ENCODE results near the gene GPC5.
"Not testable (repeated sequence)": the region's sequence is repeated elsewhere in the genome, so short reads cannot be mapped to it uniquely, and the experiment has no call there.

The GPC5 gene

DNA sequence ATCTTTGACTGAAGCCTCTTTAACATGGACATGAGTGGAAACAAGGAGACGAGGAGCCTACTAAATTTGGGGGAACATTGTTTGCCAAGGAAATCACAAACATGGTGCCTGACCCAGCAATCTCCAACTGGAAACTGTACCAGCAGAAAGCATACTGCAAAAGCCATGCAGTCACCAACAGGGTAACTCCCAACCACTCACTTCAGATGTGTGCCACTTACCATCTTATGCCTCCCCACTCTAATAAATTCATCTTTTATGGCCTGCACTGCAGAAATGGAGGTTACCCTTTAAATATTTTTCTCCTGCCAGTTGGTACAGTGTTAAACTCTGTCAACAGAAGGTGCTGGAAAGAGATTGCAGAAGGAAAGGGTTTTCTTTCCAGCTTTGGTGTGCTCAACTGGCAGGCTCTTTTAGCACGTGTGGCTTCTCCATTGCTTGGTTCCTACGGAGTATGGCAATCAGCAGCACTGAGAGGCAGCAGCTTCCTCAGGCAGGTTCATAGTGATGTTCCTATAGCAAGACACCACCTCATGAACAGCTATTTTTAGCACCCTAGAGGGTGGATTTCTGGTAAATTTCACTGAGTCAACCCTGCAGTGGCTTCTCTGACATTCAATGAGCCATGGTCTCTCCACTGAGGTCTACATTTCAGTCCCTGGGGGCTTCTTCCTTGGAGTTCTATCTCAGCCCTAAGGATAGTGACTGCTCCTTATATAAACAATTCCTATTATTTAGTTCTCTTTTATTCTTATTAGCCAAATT is 29.6 kb upstream of the GPC5 start:
- DNase-seq (ENCODE audit: low read depth in 2 of 2), result no peak

DNA sequence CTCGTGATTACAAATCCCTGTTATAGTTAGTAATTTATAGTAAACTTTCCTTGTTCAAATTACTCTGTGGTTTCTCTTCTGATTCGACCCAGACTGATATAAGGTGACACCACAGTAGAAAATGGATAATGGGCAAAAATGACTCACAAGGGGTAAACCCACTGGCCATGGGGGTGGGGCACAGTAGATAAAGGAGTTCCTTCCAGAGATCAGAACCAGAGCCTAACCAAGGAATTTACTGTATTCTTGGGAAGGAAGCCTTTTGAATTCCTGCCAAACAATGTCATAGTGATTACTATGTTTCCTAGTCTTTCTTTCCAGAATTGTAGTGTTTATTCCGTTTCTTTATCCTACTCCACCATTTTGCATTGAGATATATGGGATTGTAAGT is 29.0 kb upstream of the GPC5 start:
- no peak for DNase-seq (ENCODE audit: low read depth in 2 of 2)

DNA sequence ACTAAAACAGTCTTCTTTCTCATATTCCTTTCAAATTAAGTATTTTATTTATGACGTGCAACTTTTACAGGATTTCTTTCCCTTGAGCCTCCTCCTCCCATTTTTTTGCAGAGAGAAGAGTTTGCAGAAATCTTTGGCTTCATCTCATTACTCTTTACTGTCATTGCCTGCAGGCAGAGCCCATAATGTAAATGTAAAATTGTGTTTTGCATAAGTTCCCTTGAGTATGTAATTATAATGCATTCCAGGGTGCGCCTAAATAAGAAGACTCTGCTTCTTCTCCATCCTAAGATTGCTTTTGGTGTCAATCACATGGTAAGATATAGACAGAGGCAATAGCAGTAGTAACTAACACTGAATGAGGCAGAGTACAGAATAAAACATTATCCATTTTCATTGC is 27.9 kb upstream of the GPC5 start:
- DNase-seq (ENCODE audit: low read depth in 2 of 2), result no peak

DNA sequence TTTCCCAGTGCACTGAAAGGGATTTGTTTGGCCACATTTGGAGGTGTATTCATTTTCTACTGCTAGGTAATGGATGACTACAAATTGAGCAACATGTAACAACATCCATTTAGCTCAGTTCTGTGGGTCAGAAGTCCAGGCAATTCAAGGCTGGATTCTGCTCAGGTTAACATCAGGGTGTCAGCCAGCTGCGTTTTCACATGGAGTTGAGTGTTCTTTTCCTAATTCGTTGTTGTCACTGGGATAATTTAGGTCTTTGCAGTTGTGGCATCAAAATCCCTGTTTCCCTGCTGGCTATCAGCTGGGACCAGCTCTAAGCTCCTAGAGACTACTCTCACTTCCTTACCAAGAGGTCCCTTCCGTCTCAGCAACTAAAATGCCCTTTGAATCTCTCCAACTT is 25.5 kb upstream of the GPC5 start:
- DNase-seq (ENCODE audit: low read depth in 2 of 2), result no peak

DNA sequence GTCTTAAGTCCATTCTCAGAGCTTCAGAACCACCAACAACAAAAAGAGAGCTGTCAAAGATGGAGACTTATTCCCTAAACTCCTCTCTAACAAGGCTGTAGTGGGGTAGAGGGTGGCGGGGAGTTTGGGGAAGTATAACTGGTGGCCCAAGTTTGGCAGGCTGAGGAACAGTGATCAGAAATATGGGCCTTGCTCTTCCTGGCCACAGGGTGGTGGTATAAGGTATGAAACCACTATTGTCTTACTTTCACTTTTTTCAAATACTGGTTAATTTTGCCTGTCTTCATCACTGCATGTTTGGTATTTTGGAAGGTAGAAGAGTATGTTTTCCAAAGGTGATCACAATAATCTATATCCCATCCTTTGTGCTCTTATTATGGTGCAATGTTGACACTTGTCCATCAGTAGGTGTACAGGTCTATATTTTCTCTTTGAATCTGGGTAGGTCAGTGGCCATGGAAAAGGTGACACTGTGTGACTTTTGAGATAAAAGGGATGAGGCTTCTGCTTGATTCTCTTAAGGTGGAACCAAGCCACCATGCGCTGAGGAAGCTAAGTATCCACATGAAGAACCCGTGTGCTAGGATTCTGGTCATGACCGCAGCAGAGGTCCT is 23.2 kb upstream of the GPC5 start:
- DNase-seq (ENCODE audit: low read depth in 2 of 2), result no peak

DNA sequence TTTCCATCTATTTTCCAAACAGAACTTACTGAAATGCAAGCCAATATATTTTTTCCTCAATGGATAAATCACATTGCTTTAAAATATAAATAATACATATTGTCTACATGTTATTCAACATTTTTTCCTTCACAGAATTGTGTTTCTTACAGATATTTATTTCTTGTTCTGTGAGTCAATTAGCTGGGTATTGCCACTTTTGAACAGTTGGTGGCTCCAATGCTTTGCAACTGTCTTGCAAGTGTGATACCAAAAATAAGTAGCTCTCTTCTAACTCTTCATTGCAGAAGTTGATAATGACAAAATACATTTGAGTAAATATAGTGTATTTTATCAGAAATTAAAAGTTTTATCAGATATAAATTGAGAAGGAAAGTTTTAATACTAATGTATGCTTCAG is 17.1 kb upstream of the GPC5 start:
- DNase-seq (ENCODE audit: low read depth in 2 of 2), result no peak

DNA sequence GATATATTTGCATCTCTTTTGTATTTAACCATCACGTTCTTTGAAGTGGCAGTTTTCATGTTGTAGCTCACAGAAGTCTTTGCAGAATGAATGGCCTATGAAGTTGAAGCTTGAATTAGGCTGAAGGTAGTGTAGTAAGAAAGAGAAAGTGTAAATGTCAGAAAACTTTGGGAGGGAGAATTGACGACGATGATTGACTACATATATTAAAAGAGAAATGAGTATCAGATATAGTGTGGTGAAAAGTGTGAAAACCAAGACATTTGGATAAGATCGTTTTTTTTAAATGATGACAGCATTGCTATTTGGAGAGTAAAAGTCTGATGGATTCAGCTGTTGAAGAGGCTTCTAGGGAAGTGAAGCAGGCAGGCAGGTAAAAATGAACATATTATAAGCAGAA is 14.6 kb upstream of the GPC5 start:
- DNase-seq (ENCODE audit: low read depth in 2 of 2), result no peak

DNA sequence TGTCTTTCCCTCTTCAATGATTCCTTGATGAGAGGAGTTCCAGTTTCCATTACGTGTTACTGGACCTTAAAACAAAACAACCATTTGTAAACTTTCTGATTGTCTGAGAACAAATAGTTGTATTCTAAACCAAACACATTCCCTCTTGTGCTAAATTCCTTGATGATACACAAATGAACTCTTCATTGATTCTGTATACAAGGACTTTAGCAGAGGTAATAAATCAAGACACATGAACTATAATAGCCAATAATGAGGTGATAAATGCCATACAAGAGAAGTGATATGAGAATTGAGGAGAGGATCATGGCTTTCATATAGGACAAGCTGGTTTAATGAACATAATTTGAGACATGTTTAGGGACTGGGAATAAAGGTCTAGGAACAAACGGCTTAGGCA is 13.5 kb upstream of the GPC5 start:
- no peak for DNase-seq (ENCODE audit: low read depth in 2 of 2)

DNA sequence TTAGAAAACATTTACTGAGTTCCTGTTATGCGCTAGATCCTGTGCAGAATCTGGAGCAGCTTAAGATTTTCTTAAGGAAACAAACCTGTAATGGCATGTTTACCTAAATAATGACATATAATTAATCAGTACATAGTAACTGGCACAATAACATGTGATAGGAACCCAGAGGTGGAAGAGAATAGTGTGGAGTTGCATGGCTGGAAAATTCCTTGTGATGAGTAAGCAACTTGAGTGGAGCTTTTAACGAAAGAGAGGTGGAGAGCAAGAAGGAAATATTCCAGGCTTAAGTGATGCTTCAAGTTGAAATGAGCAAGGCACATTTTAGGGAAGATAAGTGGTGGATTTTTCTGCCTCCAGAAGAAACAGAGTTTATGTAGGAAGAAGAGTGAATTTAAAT is 9.2 kb upstream of the GPC5 start:
- no peak for DNase-seq (ENCODE audit: low read depth in 2 of 2)

DNA sequence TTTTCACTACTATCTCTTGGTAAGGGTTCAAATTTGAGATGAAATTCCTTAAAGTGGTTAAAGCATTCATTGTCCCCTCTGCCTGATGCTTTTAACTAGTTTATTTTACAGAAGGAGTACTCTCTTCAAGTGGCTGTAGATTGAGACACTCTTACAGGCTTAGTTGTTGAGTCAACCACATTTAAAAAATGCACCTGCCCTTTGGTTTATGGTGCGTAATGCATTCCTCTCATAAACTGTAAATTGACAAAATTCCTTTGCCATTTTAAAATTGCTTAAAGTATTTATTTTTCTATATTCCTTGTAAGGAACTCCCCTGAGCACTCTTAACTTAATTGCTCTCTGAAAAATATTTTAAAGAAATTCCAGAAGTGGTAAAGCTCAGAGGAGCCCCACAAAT is 826 bp upstream of the GPC5 start:
- DNase-seq (ENCODE audit: low read depth in 2 of 2), result no peak

DNA sequence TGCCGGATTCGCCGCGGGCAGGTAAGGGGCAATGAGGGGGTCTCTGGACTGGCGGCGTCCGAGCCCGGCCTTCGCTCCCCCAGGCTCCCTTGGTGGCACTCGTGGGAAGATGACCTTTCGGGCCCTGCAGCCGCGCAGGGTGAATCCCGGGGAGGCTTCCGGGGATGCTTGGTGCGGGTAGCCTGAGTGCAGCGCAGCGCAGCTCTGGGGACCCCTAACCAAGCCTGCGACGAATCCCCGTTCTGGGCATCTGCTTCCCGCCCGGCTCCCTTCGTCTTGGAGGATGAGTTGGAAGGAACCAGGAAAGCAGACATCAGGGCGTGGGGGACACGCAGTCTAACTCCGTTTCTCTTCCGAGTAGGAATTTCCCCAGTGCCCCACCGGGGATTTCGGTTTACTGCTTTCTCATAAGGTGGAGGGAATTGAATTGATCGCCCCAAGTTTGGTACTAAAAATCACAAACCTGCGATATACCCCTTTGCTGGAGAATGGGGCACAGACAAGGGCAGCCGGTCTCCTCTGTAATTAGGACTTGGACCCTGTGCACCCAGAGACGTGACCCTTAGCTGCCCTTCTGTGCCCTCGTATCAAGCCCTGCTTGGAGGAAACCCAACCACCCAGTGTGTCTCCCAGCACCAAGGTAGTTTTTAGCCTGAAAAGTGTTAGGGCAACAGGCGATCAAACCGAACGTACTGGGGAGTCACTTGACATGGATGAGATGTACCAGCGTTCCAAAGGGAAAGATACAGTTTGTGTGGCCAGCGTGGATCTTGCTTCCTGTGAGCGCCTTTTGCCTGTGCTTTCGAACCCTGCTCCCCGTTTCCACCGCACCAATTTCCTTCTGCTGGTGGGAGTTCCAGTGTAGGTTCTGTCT is 1.0 kb downstream of the GPC5 start:
- DNase-seq (ENCODE audit: low read depth in 2 of 2), result no peak

DNA sequence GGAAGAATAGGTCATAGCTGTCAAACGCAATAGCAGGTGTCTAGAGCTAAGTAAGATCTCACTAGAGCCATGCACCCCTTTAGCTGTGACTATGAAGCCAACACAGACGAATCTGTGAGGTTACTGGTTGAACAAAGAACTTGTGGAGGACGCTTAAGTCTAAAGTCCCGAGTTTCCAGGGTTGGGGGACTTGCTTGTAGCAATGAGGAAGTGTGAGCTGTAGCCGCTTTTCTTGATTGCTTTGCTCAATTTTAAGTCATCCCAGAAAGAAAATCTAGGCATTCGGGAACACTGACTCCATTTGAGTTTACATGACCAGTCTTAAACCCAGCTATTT is 1.6 kb downstream of the GPC5 start:
- no peak for DNase-seq (ENCODE audit: low read depth in 2 of 2)

DNA sequence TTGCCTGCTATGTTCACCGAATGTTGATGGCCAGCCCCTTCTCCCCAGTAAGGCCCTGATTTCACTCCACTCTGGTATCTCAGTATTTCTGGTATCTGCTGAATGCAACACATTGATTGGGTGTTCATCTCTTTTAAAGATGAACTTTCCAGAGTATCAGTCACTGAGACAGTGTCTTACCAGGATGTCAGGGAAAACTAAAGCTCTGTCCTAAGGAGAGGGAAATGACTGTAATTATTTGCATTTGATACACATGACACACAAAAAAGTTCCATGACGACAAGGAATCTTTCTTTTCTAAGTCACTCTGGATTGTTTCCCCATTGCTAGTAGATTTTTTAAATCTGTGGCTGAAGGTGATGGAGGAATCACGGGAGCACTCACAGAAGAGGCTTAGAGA is 2.2 kb downstream of the GPC5 start:
- no peak for DNase-seq (ENCODE audit: low read depth in 2 of 2)

DNA sequence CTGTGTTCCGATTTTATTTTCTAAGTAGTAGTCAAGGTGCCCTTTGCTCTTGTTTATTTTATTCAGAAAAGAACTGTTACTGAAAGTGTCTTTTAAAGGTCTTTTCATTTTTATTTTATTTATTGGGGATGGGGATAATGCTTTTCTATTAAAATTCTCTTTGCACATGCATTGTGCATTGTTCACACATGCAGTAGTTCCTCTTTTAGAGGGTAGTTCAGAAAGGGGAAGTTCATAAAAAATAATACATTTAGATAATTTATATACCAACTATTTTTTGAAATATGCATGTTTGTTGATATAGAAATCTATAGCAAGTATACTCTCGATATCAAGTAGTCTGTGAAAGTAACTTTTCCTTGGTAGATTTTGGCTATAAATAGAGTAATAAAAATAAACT is 3.5 kb downstream of the GPC5 start:
- DNase-seq (ENCODE audit: low read depth in 2 of 2), result no peak

DNA sequence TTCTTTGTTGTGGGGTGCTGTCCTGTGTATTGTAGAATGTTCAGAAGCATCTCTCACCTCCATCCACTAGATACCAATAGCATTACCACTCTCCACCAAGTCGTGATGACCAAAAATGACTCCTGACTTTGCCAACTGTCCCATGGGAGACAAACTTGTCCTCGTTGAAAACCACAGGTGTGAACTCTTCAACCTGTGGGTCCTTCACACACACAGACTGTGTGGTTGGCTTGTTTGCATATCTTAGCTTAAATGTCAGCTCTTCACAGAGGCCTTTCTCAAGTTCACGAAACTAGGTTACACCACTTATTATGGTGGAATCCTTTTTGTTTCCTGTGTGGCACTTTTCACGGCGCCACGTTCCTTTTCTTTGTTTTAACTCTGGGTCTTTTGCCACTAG is 6.8 kb downstream of the GPC5 start:
- no peak for DNase-seq (ENCODE audit: low read depth in 2 of 2)

DNA sequence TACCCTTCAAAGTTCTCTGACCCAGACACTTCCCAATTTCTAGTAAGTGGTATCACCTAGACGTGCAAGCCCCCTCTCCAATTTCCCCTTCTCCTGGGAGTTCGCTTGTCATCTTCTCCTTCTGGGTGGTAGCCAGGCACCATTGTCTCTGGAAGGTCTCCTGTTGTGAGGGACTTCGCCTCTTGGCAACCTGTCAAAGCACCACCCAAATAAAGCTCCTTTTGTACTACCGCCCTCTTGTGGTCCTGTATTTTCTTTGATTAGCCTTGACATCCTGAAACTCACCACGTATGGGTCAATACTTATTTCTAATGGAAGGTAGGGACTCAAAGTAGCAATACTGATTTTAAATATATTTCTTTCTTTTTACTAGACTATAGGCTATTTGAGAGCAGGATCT is 8.2 kb downstream of the GPC5 start:
- DNase-seq (ENCODE audit: low read depth in 2 of 2), result no peak

DNA sequence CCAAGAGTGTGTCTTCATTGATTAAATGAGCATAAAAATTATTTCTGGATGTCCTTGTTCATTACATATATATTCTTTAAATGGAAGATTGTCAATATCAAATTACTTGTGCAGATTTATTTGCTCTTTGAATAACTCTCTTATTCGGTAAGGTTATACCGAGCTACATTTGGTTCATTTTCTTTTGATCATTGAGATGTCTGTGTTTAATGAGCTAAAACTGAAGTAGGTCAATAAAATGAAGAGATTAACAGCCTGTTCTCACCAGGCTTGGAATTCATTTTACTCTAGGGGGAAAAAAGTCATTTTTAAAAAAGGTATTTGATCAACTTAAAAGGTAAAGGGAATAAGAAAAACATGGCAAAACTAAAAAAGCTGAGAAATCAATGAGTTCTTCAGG is 10.6 kb downstream of the GPC5 start:
- no peak for DNase-seq (ENCODE audit: low read depth in 2 of 2)

DNA sequence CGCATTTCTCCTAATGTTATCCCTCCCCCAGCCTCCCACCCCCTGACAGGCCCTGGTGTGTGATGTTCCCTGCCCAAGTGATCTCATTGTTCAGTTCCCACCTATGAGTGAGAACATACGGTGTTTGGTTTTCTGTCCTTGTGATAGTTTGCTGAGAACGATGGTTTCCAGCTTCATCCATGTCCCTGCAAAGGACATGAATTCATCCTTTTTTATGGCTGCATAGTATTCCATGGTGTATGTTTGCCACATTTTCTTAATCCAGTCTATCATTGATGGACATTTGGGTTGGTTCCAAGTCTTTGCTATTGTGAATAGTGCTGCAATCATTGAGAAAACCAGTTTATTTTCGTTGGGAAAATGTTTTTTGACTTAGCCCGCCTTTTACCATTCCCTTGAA is 18.2 kb downstream of the GPC5 start:
- not testable (repeated sequence) for DNase-seq (ENCODE audit: low read depth in 2 of 2)

DNA sequence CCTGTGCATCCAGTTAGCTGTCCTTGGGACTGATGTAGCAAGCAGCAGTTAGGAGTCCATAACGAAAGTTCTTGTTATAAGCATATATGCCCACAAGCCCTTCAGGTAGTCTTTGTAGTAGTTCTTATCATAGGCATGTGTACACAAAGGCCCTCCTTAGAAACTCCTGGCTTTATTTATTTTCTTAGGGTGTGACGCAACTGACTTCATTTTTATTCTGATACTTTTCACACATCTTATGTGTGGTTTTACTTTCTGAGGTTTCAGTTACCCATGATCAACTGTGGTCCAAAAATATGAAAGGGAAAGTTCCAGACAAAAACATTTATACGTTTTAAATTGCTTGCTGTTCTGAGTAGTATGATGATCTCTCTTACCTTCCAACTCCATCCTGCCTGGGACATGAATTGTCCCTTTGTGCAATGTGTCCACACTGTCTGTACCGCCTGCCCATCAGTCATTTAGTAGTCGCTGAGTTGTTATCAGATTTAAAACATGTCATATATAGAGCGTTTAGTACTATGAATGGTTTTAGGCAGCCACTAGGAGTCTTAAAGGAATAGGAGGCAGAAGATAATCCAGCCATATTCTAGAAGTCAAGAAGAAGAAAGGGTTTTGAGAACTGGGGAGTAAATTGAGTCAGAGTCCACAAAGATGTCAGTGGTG is 19.4 kb downstream of the GPC5 start:
- DNase-seq (ENCODE audit: low read depth in 2 of 2), result no peak

DNA sequence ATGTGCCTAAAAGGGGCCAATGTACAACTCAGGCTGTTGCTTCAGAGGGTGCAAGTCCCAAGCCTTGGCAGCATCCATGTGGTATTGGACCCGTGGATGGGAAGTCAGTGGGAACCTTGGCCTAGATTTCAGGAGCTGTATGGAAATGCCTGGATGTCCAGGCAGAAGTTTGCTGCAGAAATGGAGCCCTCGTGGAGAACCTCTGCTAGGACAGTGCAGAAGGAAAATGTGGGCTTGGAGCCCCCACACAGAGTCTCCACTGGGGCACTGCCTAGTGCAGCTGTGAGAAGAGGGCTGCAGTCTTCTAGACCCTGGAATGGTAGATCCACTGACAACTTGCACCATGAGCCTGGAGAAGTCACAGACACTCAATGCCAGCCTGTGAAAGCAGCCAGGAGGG is 28.5 kb downstream of the GPC5 start:
- no peak for DNase-seq (ENCODE audit: low read depth in 2 of 2)

DNA sequence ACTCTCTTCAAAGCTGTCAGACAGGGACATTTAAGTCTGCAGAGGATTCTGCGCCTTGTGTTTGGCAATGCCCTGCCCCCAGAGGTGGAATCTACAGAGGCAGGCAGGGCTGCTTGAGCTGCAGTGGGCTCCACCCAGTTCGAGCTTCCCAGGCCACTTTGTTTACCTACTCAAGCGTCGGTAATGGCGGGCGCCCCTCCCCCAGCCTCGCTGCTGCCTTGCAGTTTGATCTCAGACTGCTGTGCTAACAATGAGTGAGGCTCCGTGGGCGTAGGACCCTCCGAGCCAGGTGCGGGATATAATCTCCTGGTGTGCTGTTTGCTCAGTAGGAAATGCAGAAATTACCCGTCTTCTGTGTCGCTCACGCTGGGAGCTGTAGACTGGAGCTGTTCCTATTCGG is 40.3 kb downstream of the GPC5 start:
- not testable (repeated sequence) for DNase-seq (ENCODE audit: low read depth in 2 of 2)

DNA sequence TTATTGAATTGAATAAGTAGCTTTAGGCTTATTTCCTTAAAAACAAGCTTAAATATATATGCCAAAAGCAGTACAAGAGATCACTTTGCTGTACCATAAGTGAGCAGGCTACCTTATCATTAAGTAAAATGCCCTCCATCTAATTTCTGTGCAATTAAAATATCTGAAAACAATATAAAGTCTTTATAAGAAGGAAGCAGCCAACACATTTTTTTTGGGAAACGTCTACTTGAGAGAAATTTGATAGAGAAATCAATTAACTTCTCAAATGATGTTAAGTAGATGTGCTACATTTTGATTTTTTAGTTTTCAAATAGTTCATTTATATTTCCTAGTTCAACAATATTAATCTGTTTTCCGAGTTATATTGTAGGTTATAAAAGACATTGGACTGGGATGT is 52.5 kb downstream of the GPC5 start:
- DNase-seq (ENCODE audit: low read depth in 2 of 2), result no peak

DNA sequence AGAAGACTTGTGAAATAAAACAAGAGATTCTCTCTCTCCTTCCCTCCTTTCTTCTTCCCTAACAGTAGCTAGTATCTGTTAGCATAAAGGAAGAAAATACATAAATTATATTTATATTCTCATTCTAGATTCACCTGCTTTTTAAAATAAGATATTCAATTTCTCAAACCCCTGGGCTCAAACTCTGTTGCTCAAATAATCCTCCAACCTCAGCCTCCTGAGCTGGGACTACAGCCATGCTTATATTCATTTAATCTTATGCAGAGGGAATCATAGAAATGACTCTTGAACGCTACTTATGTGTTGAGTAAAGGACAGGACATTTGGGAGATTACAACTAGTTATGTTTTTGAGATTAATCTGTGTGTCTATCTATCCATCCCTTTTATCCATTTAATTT is 56.2 kb downstream of the GPC5 start:
- no peak for DNase-seq (ENCODE audit: low read depth in 2 of 2)
